ENCODE results near the gene AHNAK2.
"Not testable (repeated sequence)": the region's sequence is repeated elsewhere in the genome, so short reads cannot be mapped to it uniquely, and the experiment has no call there.

DNA sequence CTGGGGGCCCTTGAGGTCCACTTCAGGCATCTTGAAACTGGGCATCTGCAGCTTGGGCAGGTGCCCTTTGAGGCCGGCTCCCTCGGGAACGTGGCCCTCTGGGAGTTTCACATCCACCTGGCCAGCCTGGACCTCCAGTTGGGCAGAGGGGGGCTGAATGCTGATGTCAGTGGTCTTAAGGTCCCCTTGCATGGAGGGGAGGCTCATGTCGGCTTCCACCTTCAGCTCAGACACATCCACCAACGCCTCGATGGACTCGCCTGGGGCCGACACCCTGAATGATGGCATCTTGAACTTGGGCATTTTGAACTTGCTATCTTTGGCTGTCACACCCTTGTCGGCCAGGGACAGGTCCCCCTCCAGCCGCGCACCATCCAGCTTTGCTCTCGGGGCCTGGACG is 31.0 kb downstream of the AHNAK2 start:
- TF ChIP-seq POLR2AphosphoS5 (IDR thresholded peaks at IDR 0.05; ENCODE audit: borderline replicate concordance, low read depth, low read length); EZH2 (IDR thresholded peaks at IDR 0.05): not testable (repeated sequence)

Measured in SK-N-MC (cell line).